GM19025 (cell line): ENCODE results near the gene SCYL1.
A peak's percentile ranks its signal among the peaks of the same experiment; 100 is the strongest.

Source experiments
- ATAC-seq: cut with Tn5 transposase; IDR thresholded peaks from one replicate; pipeline ENCODE4 v1.9.1; 2021; ENCODE audit warnings: mild to moderate bottlenecking, low read depth, moderate library complexity; ENCODE audit not compliant: unreplicated experiment

The SCYL1 gene

DNA sequence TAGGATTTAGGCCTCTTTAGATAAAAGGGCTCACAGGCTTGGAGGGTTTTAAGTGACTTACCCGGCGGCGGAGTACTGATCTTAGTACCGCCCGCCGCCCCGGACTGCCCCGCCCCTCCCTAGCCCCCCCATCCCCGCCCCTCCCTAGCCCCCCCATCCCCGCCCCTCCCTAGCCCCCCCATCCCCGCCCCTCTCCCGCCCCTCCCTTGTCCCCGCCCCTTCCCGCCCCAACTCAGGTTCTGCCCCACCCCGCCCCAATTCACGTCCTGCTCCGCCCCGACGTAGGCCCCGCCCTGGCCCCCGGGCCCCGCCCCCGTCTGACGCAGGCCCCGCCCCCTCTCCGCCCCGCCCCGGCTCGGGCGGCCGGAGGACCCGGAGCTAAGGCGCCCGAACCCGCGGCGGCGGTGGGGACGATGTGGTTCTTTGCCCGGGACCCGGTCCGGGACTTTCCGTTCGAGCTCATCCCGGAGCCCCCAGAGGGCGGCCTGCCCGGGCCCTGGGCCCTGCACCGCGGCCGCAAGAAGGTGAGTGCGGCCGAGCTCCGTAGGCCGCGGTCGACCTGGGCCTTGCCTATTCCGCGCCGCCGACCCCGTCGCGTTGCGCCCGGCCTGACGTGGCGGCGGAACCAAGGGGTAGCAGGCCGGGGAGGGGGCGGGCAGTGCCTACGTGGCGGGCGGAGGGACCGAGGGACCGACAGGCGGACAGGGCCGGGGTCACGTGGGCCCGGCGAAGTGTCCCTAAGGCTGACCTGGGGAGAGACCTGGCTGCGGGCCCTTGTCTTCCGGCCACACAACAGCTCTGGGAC lies at the start of gene SCYL1:
Gene SCYL1 (plus strand): TSS at position 343 of the 805 bp plus-strand sequence. CDS start 71 bp downstream, at position 414.
- ATAC-seq: peak; percentile 62

DNA sequence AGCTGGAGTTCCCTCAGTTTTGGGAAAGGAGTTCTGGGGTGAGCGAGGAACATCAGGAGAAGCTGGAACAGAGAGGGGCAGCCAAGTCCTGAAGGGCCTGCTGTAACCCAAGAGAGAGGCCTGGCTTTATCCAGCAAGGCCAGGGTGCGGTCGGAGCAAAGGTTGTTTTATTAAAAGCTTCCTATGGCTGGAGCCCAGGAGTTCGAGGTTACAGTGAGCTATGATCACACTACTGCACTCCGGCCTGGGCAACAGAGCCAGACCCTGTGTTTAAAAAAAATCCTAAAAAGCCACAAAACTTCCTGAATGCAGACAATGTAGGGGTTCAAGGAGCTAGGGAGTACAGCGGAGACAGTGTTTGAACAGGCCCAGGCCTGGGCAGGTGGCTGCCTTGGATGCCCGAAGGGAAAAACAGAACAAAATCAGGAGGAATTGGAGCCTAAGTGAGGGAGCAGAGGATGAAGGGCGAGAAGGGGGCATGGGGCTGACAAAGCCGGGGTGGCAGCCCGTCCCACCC lies 48.2 kb upstream of the SCYL1 start:
- ATAC-seq: no peak

DNA sequence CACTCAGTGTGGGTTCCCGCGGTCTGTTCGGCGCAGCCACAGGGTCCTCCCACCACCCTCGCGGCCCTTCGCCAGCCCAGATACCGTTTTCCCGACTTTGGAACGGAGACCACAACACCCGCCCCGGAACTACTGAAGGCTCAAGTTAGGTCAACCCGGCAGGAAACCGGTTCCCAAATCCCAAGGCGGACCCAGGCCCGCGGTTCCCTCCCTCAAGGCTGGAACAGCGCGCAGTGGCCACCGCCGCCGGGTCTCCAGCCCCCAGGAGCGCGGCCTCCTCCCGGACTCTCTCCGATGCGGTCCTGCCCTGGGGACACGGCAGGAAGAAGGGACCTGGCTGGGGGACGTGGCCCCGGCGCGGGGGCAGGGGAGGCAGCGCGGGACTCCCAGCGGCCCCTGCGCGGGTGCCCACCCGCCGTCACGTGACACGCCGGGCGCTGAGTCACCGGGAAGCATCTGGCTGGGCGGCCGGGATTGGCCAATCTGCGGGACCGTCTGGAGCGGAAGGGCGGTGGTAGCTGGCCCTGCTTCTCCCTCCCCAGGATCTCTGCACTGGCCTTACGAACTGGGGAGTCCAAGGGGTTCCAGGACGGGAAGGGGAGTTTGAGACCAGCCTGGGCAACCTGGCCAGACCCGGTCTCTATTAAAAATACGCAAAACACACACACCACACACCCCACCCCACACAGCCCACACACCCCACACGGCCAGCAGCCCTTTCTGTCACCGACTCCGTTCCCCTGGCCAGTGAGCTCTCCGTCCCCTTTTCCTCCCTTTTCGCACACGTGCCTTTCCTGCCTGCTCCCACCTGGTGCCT lies 47.5 kb upstream of the SCYL1 start:
- peak; percentile 83 for ATAC-seq

DNA sequence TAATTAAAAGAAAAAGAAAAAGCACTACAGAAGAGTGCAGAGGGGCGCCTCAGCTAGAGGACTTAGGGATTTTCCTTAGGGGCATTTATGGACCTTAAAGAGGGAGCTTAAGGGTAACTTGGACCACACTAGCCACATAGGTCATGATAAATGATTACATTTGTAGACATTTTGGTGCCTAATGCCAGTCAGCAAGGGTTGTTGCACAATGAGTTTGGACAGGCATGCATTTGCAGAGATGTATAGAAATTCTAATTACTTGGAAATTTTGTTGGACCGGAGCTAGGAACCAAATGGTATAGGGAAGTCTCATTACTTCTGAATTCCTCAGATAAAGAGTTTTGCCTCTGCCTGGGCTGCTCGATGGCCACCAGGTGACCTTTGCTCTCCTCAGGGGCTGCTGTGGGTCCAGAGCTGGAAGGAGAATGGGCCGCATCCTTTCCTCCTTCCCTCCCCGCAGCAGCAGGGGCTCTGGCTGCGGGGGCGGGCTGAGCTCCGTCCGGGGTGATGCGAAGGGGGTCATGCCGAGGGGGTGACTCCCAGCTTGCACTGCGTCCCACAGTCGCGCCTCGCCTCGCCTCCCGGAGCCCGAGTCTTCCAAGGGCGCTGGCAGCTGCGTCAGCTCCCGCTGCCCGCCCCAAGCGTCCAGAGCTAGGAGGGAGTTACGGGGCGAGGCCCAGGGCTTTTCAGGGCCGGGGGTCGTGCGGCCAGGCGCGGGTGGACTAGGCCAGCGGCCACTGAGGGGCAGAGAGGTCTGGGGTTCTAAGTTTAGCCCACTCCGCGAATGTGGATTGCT lies 46.3 kb upstream of the SCYL1 start:
- ATAC-seq: no peak

DNA sequence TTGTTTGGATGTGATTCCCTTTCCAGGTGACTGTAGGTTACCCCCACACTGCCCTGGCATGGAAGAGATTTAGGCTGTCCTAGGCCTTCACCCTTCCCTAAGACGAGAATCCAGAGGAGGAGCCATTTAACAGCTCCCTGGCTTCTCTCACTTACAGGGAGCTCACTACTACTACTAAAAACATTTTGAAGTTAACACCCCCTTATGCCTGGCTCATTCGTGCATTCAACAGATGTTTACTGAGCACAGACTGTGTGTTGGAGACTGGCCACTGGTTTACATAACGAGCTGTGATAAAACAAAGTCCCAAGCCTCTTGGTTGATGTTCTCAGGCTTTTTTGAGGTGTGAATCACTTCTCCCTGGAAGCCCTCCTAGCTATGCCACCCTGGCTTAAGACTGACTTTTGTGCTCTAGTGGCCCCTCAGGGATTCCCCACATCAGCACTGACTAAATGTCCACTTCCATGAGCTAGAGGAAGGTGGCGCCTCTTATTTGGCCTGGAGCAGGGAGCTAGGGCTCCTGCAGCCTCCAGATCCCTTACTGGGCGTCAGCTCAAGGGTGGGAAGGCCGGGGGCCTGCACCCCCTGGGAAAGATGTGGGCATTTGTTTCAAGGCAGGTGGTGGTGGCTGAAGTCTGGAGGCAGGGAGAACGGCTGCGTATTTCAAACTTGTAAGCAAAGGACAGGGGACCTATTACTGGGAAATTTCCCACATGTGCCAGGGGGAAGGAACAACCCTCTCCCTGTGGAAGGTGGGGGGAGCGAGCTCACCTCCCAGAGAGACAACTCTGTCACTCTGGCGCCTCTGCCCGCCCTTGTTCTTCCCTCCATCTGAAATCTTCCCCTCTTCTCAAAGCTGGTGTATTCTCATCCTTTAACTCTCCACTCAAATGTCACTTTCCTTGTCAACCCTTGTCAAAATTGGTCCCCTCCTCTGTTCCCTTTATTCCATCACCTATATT lies 45.4 kb upstream of the SCYL1 start:
- ATAC-seq: no peak

DNA sequence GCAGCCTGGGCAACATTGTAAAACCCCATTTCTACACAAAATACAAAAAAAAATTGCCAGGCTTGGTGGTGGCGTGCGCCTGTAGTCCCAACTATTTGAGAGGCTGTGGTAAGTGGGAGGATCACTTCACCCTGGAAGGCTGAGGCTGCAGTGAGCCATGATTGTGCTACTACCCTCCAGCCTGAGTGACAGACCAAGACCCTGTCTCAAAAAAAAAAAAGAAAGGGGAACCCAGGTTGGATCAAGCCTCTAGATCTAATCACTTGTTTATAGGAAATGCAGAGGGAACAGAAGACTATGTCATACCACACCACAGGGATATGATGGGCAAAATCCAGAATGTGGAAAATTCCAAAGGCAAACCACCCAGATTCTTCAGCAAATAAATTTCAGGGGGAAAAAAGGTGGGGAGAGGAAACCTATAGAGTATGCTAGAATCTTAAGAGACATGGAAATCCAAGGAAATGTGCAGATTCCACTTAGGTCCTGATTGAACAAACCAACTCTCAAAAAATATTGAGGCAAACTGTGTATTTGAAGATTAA lies 42.5 kb upstream of the SCYL1 start:
- no peak for ATAC-seq

DNA sequence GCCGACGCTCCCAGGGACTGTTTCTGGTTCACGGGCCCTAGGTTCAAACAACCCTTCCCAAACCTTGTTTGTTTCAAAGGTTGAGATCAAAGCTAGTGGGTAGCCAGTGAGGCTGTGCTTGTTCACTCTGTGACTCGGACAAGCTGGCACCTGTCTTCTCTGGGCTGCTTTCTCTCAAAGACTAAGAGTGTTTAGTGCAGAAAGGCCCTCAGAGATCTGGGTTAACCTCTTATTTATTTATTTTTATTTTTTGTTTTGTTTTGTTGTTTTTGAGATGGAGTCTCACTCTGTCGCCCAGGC lies 39.0 kb upstream of the SCYL1 start:
- ATAC-seq: no peak

DNA sequence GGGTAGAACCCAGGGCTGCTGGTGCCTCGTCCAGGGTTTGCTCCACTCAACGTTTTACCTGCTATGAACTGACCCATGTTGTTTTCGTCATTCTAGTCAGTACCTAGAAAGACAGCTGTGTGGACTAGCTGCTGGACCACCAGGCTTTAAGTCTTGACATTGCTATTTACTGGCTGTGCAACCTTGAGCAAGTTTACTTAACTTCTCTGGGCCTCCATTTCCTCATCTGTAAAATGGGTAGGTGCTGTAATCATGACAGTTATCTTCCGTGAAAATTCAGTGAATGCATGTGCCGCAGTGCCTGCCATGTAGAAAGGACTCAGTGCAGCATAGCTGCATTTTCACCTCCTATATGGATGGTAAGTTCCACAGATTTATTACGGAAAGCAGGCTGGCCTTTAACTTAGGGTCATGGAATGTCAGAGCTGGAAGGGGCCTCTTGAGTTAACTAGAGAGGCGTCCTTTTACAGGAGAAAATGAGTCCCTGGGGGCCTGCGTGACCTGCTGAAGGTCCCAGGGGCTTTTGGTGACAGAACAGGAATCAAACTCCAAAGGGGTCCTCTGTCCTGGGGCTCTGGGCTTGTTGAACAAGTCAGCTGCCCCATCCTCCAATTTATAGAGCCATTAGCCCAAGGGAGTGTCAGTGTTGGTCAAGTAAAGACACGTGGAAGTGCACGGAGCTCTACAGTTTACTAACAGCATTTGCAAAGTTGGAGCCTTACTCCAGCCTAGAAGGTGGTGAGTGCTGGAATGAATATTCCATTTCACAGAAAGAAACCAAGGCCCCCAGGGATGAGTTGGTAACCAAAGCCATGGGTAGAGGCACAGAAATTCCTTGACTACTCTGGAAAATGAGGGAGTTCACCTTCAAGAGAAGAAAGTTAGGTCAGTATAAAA lies 38.1 kb upstream of the SCYL1 start:
- ATAC-seq: no peak

DNA sequence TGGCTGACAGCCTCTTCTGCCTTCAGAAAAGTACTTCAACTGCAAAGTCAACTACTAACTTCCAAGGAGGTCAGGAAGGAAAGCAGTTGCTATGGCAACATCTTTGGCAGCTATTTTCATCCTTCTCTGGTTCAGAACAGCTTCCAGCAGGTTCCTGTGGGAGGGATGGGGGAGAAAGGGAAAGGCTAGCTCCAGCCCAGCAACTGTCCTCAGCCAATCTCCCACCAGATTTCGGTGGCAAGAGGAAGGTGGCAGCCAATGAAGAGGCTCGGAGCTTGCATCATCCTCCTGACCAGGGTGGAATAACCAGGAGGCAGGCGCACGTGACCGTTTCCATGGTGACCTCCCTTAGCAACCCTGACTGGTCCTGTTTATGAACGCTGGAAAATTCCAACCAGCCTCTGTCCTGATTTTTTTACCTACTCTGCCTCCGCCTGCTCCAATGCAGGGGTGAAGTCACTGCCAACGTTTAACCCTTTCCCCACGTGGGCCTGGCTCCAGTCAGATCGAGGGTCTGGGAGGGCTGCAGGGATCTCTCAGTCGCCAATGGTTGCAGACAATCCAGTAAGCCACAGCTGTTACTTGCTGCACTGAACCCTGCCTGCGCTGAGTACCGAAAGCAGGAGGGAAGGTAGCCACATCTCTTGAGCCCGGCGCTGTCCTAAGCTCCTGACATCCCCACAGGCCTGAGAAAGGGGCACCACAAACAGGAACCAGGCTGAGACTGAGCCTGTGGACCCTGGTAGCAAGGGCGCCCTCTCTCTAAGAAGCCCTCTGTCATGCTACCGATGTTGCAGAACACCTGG lies 37.2 kb upstream of the SCYL1 start:
- ATAC-seq: no peak

DNA sequence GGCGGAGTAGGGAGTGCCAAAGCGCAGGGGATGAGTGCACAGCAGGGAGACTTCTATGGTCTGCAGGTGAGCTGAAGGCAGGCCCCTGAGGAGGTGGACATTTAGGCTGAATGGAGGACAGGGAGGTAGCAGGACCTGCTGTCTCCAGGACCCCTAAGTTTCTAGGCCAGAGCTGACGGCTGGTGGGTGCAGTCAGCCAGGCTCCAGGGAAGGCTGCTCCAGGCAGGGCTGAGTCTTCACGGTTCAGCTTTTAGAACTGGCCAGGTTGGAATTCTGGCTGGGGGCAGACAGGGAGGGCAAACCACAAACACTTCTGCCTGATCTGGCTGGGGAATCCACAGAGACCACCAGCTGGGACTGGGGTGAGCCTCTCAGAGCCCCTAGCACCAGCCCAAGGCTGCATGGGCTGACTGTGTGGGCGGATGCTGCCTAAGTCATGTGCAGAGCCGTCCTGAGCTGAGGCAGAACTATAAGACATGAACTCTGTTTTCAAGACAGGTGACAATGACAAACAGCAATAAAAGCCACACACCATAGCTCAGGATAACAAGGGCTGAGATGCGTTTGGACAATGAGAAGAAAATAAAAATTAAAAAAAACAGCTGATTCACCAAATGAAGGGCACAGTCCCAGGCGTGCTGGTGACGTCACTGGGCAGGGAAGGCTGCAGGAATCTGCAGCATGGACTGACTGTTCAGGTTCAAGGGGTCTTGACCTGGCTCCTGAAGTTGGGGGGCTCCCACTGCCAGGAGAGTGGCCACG lies 36.4 kb upstream of the SCYL1 start:
- ATAC-seq: no peak

DNA sequence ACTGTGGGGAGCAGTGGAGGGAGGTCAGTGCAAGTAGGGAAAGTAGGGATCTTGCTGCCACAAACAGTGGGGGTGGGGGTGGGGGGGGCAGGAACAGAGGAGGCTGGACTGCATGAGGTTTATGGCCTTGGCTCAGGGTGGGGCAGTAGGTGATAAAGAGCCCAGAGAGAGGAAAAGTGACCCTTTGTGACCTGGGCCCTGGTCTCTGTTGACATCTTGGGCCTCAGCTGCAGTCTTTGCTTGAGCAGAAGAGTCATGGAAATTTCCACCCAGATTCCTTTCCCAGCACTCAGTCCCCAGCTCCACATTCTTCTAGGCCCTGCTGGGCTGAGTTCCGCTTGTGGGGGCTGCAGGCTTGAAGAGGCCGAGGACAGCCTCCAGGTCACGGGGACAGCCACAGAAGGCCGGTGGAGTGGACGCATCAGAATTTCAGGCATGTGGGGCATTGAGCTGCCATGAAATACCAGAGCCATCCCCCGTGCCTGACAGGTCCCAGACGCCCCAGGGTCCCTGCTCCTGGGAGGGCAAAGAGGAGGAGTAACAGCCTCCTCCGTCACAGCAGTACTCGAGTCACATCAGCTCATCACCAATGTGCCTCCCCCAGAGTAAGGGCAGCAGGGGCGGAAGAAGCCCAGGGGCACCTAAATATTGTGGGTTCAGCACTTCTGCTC lies 35.7 kb upstream of the SCYL1 start:
- no peak for ATAC-seq

DNA sequence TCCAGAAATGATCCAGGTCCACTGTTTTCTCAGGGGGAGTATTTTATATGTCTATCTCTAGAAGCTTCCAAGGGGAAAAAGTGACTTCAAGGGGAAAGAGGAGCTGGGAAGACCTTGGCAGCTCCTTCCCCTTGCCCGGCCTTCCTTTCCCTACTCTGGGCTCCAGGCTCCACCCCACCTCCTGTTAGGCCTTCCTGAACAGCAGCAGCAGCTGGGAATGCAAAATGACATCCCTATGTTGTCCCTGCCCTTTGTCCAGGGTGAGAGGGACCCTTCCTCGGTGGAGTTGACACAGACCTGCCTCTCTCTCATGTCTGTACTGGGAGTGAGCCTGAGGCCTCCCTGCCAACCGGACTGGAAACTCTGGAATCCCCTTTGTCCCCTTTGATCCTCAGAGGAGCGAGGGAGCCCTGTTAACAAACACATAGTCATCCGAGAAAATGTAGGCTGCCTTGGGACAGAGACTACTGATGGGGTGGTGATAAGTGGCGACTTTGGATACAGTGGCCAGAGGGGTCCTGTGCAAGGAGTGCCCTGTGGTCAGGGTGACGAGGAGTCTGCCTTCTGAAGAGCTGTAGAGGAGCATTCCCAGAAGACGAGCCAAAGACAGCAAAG lies 35.1 kb upstream of the SCYL1 start:
- no peak for ATAC-seq

DNA sequence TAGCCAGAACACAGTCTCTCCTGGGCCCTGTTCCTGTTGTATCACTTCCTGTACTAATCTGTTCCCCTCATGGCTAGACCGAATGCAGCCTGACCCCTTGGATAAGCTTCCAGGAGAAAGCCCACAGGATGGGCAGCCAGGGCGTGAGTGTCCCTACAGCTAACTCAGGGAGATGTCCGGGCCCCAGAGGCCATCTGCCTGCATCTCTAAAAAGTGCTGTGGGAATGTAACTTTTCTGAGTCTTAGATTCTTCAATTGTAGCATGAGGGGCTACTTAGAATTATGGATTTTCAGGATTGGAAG lies 33.8 kb upstream of the SCYL1 start:
- no peak for ATAC-seq

DNA sequence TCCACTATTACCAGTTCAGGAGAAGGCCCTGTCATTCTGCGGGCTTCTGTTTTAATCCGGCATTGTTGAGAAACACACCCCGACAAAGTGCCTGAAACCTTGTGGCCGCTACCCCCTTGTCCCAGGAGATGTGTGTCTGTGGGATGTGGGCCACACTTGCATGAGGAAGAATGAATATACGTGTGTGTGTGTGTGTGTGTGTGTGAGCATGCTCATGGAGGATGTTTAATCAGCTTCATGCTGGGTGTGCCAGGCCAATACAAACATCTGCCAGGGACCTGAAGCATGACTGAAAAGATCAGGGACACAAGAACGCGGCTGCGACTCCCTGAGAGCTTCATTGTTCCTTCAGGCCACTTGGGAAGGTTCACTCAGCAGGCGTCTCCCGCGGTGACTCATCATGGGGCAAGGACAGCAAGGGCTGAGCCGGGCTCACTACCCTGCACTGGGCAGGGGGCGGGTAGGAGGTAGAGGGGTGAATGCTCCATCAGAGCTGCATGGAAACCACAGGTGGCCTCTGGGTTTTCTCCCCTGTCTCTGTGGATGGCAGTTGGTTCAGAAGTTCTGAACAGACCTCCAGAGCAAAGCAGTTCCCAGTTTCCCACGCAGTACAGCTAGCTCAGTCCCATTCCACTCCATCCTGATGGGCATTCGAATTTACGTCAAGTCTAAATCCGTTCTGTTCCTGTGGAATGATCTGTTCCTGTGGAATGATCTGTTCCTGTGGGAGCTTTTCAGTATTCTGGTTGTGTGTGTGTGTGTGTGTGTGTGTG lies 33.1 kb upstream of the SCYL1 start:
- ATAC-seq: no peak

DNA sequence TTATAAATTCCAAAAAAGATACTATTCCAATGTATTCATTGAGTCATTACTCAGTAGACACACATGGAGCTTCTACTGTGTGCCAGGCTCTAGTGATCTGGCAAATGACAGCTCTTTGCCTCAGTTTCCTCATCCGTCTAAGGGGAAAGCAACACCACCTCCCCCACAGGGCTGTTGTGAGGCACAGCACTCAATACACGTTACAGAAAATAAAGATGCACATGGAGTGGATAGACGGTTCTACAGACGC lies 32.6 kb upstream of the SCYL1 start:
- ATAC-seq: no peak
